SH-SY5Y (cell line): ENCODE measurements around the gene NEURL4.

Source experiments
- GATA2 ChIP-seq: IDR thresholded peaks from 2 replicates; pipeline ENCODE4 v1.6.1; 2011; ENCODE audit warnings: mild to moderate bottlenecking, low read depth, low read length
- GATA3 ChIP-seq: IDR thresholded peaks from 2 replicates; pipeline ENCODE4 v1.6.1; 2011; ENCODE audit warnings: low read depth, mild to moderate bottlenecking, low read length, moderate library complexity

GRCh38 chr17:7367083-7367482 lies 37.9 kb upstream of the NEURL4 start:
- TF ChIP-seq GATA2 (no peak), GATA3 (no peak)
